HG03139 (cell line): ENCODE data around the gene TEX36.
"Not testable (repeated sequence)": the region's sequence is repeated elsewhere in the genome, so short reads cannot be mapped to it uniquely, and the experiment has no call there.

Experiments used
- ATAC-seq: cut with Tn5 transposase; IDR thresholded peaks from one replicate; pipeline ENCODE4 v1.9.1; 2021; ENCODE audit not compliant: unreplicated experiment

Gene TEX36

GRCh38 chr10:125692601-125693523 lies 9.9 kb upstream of the TEX36 start:
- no peak for ATAC-seq

- ATAC-seq, result no peak
These were observed 9.2 kb upstream of the TEX36 start for GRCh38 chr10:125692196-125692595.

GRCh38 chr10:125691160-125691981 lies 8.4 kb upstream of the TEX36 start:
- no peak for ATAC-seq

- ATAC-seq, result no peak
These were observed 7.1 kb upstream of the TEX36 start for GRCh38 chr10:125689955-125690569.

GRCh38 chr10:125687507-125688185 lies 4.7 kb upstream of the TEX36 start:
- no peak for ATAC-seq

- no peak for ATAC-seq
These were observed 1.6 kb upstream of the TEX36 start for GRCh38 chr10:125684581-125684980.

- ATAC-seq, result no peak
These were observed 858 bp upstream of the TEX36 start for GRCh38 chr10:125683821-125684220.

- ATAC-seq, result no peak
These were observed 3.5 kb downstream of the TEX36 start for GRCh38 chr10:125679436-125679835.

- ATAC-seq, result no peak
These were observed 10.1 kb downstream of the TEX36 start for GRCh38 chr10:125672884-125673283.

GRCh38 chr10:125662584-125662983 lies 20.4 kb downstream of the TEX36 start:
- no peak for ATAC-seq

GRCh38 chr10:125661941-125662515 lies 20.9 kb downstream of the TEX36 start:
- ATAC-seq, result no peak

- no peak for ATAC-seq
These were observed 21.5 kb downstream of the TEX36 start for GRCh38 chr10:125661431-125661940.

GRCh38 chr10:125659071-125659470 lies 23.9 kb downstream of the TEX36 start:
- ATAC-seq, result no peak

- no peak for ATAC-seq
These were observed 26.4 kb downstream of the TEX36 start for GRCh38 chr10:125656523-125656922.

- ATAC-seq, result not testable (repeated sequence)
These were observed 29.9 kb downstream of the TEX36 start for GRCh38 chr10:125653113-125653512.

GRCh38 chr10:125646311-125646710 lies 36.7 kb downstream of the TEX36 start:
- no peak for ATAC-seq

- ATAC-seq, result no peak
These were observed 41.6 kb downstream of the TEX36 start for GRCh38 chr10:125641398-125641797.

- no peak for ATAC-seq
These were observed 42.3 kb downstream of the TEX36 start for GRCh38 chr10:125640653-125641052.

- no peak for ATAC-seq
These were observed 43.1 kb downstream of the TEX36 start for GRCh38 chr10:125639846-125640245.

- ATAC-seq, result no peak
These were observed 44.4 kb downstream of the TEX36 start for GRCh38 chr10:125638555-125638954.
